AG08396 (cell line): ENCODE data around the gene GPN3.
"Not testable (repeated sequence)": the region's sequence is repeated elsewhere in the genome, so short reads cannot be mapped to it uniquely, and the experiment has no call there.

Source experiments
- DNase-seq: peaks from one replicate; pipeline ENCODE4 v3.0.0; 2012; ENCODE audit warnings: low spot score, mixed read lengths

The GPN3 gene

GRCh38 chr12:110468214-110469048 is at the start of gene GPN3, which contains the start of gene FAM216A:
Gene GPN3 (minus strand): TSS chr12:110468257. CDS start chr12:110468203, 54 bp downstream.
Gene FAM216A (plus strand): TSS chr12:110468845. CDS start chr12:110468876, 31 bp downstream.
- DNase-seq = peak; percentile 95

- DNase-seq = no peak
Measured at GRCh38 chr12:110516995-110517394, 48.9 kb upstream of the GPN3 start.

GRCh38 chr12:110514363-110514762 is 46.3 kb upstream of the GPN3 start:
- DNase-seq = no peak

GRCh38 chr12:110513842-110514241 is 45.8 kb upstream of the GPN3 start:
- no peak for DNase-seq

- no peak for DNase-seq
Measured at GRCh38 chr12:110508071-110508586, 40.1 kb upstream of the GPN3 start.

GRCh38 chr12:110505332-110505731 is 37.3 kb upstream of the GPN3 start:
- DNase-seq = no peak

GRCh38 chr12:110503432-110503831 is 35.4 kb upstream of the GPN3 start:
- no peak for DNase-seq

GRCh38 chr12:110501752-110502738 is 34.0 kb upstream of the GPN3 start, which contains the start of the genes RAD9B and VPS29:
Gene RAD9B (plus strand): TSS chr12:110502331. CDS start chr12:110502338, 7 bp downstream.
Gene VPS29 (minus strand): TSS chr12:110502111. CDS start chr12:110502051, 60 bp downstream.
- DNase-seq = peak; percentile 91

GRCh38 chr12:110501399-110501751 is 33.3 kb upstream of the GPN3 start:
- DNase-seq = peak; percentile 46

- peak; percentile 12 for DNase-seq
Measured at GRCh38 chr12:110498984-110499706, 31.1 kb upstream of the GPN3 start.

- no peak for DNase-seq
Measured at GRCh38 chr12:110475426-110475825, 7.4 kb upstream of the GPN3 start.

- no peak for DNase-seq
Measured at GRCh38 chr12:110467847-110468213, 227 bp downstream of the GPN3 start.

GRCh38 chr12:110466791-110467190 is 1.3 kb downstream of the GPN3 start:
- no peak for DNase-seq

GRCh38 chr12:110465765-110466164 is 2.3 kb downstream of the GPN3 start:
- not testable (repeated sequence) for DNase-seq

GRCh38 chr12:110465024-110465423 is 3.0 kb downstream of the GPN3 start:
- DNase-seq = no peak

- not testable (repeated sequence) for DNase-seq
Measured at GRCh38 chr12:110461189-110461588, 6.9 kb downstream of the GPN3 start.

- DNase-seq = no peak
Measured at GRCh38 chr12:110458756-110459155, 9.3 kb downstream of the GPN3 start.

- DNase-seq = no peak
Measured at GRCh38 chr12:110453569-110454296, 14.3 kb downstream of the GPN3 start.

- DNase-seq = no peak
Measured at GRCh38 chr12:110451263-110451662, 16.8 kb downstream of the GPN3 start.

GRCh38 chr12:110449799-110450497 is 18.1 kb downstream of the GPN3 start, which contains the start of gene ARPC3:
Gene ARPC3 (minus strand): TSS chr12:110450337. CDS start chr12:110450260, 77 bp downstream.
- DNase-seq = peak; percentile 92
